NCI-H2196 treated with DMSO at 0.1 percent for 48 hours (cell line): ENCODE results near the gene CA6.
"Not testable (repeated sequence)": the region's sequence is repeated elsewhere in the genome, so short reads cannot be mapped to it uniquely, and the experiment has no call there.

Experiments used
- DNase-seq: peaks from one replicate; lab custom pipeline; 2025; ENCODE audit not compliant: unreplicated experiment; lab: John Stamatoyannopoulos, UW

Gene CA6

DNA sequence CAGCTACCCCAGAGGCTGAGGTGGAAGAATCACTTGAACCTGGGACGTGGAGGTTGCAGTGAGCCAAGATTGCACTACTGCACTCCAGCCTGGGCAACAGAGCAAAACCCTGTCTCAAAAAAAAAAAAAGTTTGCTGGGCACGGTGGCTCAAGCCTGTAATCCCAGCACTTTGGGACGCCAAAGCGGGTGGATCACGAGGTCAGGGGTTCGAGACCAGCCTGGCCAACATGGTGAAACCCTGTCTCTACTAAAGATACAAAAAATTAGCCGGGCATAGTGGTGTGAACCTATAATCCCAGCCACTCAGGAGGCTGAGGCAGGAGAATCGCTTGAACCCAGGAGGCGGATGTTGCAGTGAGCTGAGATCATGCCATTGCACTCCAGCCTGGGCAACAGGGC is 23.2 kb downstream of the CA6 start:
- not testable (repeated sequence) for DNase-seq

DNA sequence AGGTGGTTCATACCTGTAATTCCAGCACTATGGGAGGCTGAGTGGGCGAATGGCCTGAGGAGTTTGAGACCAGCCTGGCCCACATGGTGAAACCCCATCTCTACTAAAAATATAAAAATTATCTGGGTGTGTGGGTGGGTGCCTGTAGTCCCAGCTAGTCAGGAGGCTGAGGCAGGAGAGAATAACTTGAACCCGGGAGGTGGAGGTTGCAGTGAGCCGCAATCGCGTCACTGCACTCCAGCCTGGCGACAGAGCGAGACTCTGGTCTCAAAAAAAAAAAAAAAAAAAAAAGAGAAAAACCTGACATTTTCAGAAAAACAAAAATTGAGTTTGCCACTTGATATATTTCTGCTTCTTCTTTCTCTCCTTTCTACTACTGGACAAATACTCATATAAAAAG is 24.3 kb downstream of the CA6 start:
- DNase-seq: no peak

DNA sequence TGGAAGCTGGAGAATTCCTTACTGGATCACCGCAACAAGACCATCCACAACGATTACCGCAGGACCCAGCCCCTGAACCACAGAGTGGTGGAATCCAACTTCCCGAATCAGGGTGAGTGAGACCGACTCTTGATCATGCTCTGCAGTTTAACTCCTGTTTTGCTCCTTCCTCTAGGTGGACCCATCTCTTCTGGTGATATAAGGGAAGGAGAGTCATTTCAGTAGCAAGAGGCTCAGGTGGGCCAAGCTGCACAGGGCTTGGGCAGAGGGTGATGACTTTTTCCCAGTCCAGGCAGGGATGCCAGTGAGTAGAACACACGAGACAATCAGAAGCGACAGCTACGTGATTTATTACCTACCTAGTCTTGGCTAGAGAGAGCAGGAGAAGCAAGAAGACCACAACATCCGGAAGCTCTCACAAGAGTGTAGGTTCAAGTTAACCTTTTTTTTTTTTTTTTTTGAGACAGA is 25.2 kb downstream of the CA6 start:
- no peak for DNase-seq

DNA sequence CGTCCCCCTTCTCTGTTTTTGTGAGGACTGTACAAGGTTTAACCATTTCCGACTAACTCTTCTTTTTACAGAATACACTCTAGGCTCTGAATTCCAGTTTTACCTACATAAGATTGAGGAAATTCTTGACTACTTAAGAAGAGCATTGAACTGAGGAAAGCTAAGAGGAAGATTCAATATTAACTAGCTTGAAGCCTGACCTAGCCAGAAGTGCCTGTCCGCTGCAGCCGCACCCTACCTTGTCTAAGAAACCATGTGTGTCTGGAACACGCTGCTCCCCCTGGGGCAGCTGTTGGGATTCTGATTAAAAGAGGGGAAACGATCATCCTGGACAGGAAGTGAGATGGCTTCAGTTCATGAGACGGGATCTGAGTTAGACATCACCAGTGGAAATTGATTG is 28.9 kb downstream of the CA6 start:
- DNase-seq: no peak

DNA sequence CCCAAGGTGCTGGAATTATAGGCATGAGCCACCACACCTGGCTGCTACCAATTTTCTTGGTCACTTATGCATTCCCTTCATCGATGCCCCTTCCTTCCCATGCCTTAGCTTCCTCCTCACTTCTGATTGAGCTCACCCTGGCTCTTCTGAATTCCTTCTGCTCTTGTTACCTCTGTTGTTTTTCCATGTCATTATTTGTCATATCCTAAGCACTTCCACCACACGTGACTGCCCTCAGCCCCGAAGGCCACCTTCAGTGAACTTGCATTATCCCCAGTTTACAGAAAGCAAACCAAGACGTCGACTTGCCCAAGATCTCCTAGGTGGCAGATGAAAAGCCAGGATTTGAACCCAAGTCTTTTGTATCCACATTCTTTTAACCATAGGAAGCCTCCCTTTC is 30.7 kb downstream of the CA6 start:
- no peak for DNase-seq

DNA sequence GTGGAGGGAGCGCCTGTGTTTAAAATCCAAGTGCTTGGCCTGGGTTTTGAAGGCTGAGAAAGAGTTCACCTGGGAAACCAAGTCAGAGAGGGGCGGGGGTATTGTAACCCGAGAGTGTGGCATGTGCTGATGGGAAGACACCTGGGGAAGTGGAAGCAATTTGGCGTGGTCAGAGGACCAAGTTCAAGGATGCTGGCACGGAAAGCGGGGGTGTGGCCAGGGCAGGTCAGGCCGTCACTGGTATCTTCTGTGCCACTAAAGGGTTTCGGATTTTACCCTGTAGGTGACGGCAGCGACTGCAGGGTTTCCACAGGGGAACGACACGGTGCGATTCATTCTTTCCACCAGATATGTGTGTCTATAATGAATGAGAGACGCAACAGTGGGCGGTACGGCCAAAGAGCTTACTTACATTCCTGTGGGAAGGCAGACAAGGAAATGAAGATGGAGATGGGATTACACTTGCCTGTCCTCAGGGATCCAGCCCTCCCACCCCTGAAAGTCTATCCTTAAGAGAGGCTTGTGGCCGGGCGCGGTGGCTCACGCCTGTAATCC is 31.3 kb downstream of the CA6 start:
- no peak for DNase-seq

DNA sequence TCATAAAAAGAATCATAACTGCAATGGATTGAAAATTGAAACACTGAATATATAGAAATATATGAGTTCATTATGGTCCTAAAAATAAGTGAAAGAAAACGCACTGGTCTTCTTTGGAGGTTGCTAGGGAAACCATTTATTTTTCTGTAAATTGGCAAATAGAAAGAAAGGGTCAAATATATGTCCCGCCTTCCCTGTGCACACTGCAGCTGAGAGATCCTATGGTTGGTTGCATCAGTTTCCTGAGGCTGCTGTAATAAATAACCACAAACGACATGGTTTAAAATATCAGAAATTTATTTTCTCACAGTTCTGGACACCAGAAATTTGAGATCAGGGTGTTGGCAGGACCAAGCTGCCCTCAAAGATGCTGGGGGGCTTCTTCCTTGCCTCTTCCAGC is 35.0 kb downstream of the CA6 start:
- no peak for DNase-seq

DNA sequence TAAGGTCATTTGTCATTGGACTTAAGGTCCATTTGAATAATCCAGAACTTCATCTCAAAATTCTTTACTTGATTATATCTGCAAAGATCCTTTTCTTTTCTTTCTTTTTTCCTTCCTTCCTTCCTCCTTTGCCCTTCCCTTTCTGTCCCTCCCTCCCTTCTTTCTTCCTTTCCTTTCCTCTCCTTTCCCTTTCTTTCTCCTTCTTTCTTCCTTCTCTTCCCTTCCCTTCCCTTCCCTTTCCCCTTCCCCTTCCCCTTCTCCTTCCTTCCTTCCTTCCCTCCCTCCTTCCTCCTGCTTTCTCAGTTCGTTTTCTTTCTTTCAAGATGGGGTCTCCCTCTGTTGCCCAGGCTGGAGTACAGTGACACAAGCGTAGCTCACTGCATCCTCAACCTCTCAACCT is 35.5 kb downstream of the CA6 start:
- no peak for DNase-seq

DNA sequence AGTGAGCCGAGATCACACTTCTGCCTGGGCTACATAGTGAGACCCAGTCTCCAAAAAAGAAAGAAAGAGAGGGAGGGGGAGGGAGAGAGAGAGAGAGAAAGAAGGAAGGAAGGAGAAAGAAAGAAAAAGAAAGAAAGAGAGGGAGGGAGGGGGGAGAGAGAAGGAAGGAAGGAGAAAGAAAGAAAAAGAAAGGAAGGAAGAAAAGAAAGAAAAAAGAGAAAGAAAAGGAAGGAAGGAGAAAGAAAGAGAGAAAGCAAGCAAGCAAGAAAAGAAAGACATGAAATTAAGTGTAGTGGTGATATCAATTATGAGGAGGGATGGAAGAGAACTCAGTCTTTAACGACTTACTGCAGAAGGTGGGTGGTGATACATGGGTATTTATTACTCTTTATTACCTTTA is 38.5 kb downstream of the CA6 start:
- DNase-seq: no peak

DNA sequence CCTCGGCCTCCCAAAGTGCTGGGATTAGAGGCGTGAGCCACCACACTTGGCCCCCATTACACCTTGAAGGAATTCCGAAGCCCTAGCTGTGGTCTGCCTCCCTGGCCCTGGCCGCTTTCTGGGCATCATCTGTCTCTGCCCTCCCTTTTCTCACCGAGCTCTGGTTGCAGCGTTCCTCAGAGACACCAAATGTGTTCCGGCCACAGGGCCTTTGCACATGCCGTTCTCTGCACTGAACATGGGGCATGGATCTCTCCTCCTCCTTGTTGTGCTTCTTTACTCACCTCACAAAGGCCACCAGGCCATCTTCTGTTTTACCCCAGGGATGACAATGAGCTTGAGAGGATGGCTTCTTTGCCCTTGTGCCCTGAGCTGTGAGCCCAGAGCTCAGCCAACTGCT is 39.3 kb downstream of the CA6 start:
- DNase-seq: no peak

DNA sequence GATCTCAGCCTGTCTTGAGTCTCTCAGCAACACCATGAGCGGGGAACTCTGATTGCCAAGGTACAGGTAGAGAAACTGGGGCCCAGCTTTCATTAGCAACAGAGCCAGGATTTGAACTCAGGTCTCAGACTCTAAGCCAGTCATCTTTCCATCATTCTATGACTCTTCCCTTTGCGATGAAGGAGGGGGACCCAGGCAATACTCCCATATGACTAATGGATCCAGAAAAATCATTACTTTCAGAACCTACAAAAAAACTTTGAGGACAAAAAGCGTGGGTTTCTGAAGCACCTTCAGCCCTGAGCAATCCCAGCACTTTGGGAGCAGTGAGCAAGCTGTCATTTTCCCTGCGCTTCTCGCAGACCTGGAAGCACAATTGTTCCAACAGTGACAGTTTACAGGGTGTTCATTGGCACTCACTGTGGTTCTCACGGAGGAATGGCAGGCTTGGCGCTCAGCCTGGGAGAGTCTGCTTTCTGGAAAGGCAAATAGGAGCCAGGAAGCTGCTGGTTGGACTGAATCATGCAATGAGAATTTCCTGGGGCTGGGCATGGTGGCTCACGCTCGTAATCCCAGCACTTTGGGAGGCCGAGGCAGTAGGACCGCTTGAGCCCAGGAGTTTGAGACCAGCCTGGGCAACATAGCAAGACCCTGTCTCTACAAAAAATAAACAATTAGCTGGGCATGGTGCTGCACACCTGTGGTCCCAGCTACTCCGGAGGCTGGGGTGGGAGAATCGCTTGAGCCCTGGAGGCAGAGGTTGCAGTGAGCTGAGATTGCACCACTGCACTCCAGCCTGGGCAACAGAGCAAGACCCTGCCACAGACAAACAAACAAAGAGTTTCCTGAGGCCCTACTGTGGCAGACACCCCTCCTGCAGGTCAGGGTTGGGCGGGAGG is 40.5 kb downstream of the CA6 start:
- peak; percentile 62 for DNase-seq

DNA sequence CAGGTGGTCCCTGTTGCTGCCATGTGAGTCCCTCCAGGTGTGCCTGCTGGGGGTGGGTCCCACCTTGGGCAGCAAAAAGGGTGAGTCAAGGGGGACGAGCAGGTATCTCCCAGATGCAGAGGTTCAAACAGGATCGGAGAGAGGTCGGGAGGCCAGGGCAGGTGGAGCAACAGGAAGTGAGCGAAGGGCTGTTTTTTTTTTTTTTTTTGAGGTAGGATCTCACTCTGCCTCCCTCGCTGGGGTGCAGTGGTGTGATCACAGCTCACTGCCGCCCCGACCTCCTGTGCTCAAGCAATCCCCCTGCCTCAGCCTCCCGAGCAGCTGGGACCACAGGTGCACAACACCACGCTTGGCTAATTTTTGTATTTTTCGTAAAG is 41.1 kb downstream of the CA6 start:
- DNase-seq: no peak

DNA sequence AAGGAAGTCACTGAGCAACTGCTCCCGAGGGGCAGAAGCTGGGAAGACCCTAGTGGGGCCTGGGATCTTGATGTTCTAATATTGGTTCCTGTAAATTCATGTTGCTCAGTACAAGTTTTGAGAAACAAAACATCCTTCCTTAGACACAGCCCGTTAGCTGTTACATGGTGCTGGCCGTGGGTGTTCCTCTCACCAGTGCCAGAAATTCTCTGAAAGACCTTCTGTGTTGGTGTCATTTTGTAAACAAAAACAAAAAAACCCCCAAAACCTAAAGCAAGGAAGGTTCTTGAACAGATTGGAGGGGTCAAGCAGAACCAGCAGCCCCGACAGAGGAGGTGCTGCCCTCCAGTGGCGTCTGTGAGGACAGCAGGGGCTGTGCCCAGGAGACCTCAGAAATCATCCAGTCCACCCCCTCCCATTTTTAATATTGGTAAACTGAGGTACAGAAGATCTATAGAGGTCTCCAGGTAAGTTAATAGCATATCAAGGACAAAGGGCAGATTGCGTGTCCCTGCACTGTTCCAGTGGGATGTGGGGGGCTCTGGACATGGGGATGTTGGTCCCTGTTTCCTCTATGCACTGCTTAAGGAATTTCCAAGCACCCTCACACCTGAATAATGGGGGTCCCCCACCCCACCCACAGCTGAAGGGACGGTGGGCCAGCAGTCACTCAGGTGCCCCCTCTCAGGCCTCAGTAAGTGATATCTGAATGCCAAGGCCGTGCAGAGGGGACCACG is 42.4 kb downstream of the CA6 start:
- DNase-seq: peak; percentile 11

DNA sequence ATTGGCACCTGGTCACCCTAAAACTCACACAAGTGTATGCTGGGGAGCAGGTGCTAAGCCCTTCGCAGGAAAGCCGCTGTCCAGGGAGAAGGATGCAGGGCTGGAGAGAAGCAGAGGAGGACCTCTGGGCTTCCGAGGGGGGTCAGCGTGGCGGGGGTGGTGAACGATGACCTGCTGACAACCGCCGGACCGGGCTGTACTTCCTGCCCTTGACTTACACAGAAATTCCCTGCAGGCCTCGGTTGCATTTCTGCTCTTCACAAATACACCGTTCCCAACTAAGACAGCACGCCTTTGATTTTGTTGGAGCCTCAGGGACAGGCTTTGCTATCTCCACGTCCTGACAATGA is 42.9 kb downstream of the CA6 start:
- no peak for DNase-seq

DNA sequence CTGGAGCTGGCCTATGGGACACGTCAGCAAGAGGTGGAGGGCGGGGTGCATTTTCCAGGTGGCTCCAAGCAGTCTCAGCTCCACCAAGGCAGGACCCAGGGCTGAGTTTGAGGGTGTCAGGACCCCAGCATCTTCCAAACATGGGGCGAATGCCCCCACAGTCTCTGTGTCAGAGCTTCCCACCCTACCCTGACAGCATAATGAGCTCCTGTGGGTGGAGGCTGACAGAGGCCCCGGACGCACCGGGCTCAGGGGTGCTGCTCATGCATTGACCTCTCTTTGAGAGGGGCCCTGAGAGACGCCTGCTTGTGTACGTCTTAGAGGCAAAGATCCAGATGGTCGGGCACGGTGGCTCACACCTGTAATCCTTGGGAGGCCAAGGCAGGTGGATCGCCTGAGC is 43.4 kb downstream of the CA6 start:
- no peak for DNase-seq

DNA sequence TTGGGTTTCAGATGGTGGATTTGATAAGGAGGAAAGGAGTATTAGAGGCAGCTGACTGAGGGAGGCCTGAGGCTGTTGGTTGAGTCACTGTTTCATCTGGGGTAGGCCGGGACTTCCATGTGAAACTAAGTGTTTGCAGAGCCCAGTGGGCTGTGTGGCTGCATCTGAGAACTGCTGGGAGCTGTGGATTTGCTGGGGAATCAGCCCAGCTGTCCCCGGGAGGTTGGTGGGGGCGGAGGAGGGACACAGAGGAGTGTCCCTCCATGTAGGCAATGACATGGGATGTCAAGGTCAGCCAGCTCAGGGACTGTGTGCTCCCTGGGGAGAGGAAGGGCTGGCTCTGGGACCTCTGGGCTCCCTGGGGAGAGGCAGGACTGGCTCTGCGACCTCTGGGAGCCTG is 44.2 kb downstream of the CA6 start:
- DNase-seq: no peak

DNA sequence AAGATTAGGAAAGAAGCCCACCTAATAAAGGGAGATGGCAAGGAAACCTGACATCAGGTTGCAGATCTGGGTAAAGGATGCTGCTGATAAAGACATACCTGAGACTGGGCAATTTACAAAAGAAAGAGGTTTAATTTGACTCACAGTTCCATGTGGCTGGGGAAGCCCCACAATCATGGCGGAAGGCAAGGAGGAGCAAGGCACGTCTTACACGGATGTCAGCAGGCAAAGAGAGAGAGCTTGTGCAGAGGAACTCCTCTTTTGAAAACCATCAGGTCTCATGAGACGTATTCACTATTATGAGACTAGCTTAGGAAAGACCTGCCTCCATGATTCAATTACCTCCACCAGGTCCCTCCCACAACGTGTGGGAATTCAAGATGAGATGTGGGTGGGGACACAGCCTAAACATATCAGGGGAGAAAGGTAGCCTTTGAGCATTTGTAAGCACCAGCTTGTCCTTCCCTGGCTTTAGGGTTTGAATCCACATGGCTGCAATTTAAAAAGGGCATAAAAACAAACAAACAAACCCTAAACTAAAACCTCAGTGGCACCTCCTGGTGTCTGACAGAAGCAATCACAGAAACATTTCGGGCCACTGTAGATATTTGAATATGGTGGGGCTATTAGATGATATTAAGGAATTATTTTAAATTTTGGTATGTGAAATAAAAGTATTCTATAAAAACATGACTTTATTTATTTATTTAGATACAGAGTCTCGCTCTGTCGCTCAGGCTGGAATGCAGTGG is 47.4 kb downstream of the CA6 start:
- DNase-seq: no peak

DNA sequence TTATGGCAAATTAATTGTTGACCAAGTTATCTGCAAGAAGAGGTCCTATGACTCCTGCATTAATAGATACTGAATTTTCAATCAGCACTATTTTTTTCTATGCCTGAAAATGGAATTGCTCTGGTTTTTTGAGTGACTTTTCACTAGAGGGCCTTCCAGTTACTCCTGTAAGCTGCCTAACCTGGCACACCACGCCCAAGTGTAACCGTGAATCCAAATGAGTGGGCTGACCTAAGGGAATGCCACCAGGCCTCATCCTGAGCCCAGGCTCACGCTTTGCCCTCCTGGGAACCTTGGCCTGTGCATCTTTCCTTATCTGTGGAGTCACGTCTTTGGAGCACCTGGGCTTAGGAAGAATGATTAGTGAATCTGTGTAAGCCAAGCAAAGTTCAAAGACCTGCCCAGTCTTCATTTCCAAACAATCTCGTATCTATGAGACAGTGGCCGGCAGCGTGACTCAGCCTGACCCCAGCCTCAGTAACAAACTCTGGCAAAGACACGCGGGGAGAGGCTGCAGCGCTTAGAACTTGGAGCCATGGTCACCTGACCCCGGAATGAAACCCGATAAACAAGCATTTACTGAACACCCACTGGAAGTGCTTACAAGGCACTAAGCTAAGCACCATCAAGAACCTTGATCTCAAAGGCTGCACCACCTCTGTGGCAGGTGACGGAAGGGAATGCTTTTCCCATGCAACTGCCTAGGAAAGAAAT is 48.5 kb downstream of the CA6 start:
- not testable (repeated sequence) for DNase-seq

DNA sequence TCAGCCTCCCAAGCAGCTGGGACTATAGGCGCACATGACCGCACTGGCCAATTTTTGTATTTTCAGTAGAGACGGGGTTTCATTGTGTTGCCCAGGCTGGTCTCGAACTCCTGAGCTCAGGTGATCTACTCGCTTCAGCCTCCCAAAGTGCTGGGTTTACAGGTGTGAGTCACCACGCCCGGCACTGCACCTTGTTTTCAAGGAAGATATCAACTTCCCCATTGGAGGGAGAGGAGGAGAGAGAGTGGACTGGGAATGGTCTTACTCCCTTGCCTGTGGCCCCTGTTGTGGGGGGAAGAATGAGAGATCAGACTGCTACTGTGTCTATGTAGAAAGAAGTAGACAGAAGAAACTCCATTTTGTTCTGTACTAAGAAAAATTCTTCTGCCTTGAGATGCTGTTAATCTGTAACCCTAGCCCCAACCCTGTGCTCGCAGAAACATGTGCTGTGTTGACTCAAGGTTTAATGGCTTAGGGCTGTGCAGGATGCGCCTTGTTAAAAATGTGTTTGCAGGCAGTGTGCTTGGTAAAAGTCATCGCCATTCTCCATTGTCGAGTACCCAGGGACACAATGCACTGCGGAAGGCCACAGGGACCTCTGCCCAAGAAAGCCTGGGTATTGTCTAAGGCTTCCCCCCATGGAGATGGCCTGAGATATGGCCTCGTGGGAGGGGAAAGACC is 56.0 kb downstream of the CA6 start:
- not testable (repeated sequence) for DNase-seq

DNA sequence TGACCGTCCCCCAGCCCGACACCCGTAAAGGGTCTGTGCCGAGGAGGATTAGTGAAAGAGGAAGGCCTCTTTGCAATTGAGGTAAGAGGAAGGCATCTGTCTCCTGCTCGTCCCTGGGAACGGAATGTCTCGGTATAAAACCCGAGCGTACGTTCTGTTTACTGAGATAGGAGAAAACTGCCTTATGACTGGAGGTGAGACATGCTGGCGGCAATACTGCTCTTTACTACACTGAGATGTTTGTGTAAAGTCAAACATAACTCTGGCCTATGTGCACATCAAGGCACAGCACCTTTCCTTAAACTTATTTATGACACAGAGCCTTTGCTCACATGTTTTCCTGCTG is 56.5 kb downstream of the CA6 start:
- not testable (repeated sequence) for DNase-seq
